ENCODE results near the gene RLIM.

RLIM gene

DNA sequence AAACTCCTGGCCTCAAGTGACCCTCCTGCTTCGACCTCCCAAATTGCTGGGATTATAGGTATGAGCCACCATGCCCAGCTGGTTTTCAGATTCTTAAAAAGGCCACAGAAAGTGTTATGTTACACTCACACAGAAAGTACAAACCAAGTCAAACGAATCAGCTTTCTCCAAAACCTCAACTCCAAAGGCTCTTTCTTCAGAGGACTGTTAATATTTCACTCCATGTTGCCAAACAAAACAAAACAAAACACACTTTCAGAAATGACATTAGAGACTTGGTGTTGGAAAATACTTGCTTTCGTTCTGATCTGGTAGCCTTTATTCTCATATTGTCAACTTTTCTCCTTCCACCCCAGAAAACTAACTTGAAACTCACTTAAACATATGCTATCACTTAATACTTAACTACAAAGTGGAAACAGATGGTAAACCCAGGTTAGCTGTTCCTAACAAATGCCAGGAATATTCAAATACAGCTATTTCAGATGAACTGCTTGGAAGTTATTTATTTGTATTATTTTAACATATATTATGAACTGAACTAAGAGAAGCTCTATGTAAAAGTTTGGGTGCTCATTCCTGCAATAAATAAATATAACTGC, 34.7 kb downstream of the RLIM start (continued):
- TF ChIP-seq, protein P1, sequence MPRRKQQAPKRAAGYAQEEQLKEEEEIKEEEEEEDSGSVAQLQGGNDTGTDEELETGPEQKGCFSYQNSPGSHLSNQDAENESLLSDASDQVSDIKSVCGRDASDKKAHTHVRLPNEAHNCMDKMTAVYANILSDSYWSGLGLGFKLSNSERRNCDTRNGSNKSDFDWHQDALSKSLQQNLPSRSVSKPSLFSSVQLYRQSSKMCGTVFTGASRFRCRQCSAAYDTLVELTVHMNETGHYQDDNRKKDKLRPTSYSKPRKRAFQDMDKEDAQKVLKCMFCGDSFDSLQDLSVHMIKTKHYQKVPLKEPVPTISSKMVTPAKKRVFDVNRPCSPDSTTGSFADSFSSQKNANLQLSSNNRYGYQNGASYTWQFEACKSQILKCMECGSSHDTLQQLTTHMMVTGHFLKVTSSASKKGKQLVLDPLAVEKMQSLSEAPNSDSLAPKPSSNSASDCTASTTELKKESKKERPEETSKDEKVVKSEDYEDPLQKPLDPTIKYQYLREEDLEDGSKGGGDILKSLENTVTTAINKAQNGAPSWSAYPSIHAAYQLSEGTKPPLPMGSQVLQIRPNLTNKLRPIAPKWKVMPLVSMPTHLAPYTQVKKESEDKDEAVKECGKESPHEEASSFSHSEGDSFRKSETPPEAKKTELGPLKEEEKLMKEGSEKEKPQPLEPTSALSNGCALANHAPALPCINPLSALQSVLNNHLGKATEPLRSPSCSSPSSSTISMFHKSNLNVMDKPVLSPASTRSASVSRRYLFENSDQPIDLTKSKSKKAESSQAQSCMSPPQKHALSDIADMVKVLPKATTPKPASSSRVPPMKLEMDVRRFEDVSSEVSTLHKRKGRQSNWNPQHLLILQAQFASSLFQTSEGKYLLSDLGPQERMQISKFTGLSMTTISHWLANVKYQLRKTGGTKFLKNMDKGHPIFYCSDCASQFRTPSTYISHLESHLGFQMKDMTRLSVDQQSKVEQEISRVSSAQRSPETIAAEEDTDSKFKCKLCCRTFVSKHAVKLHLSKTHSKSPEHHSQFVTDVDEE (CRISPR knock-in tag; IDR thresholded peaks at IDR 0.05), result no peak

DNA sequence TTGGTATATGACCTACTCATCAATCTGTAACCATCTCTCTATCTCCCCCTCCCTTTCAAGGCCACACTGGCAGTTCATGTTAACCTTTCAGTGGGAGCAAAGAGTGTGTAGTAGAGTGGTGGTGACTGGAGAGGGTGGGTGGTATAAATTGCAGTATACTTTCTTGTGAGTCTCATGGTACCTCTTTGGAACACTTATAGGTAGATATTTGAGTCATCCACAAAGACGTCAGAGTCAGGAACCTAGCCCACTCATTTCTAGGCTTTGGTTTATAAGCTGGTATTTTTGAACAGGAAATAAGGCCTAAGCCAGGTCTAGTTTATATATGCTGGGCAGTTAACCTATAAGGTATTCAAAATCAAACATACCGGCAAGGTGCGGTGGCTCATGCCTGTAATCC, 36.3 kb downstream of the RLIM start:
- ATAC-seq, result no peak
- no peak for TF ChIP-seq CSRNP3 (CRISPR knock-in tag; IDR thresholded peaks at IDR 0.05)
- TF ChIP-seq, protein P2, sequence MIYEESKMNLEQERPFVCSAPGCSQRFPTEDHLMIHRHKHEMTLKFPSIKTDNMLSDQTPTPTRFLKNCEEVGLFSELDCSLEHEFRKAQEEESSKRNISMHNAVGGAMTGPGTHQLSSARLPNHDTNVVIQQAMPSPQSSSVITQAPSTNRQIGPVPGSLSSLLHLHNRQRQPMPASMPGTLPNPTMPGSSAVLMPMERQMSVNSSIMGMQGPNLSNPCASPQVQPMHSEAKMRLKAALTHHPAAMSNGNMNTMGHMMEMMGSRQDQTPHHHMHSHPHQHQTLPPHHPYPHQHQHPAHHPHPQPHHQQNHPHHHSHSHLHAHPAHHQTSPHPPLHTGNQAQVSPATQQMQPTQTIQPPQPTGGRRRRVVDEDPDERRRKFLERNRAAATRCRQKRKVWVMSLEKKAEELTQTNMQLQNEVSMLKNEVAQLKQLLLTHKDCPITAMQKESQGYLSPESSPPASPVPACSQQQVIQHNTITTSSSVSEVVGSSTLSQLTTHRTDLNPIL (CRISPR knock-in tag; IDR thresholded peaks at IDR 0.05; ENCODE audit: low read depth), result no peak
- TF ChIP-seq, protein P3, sequence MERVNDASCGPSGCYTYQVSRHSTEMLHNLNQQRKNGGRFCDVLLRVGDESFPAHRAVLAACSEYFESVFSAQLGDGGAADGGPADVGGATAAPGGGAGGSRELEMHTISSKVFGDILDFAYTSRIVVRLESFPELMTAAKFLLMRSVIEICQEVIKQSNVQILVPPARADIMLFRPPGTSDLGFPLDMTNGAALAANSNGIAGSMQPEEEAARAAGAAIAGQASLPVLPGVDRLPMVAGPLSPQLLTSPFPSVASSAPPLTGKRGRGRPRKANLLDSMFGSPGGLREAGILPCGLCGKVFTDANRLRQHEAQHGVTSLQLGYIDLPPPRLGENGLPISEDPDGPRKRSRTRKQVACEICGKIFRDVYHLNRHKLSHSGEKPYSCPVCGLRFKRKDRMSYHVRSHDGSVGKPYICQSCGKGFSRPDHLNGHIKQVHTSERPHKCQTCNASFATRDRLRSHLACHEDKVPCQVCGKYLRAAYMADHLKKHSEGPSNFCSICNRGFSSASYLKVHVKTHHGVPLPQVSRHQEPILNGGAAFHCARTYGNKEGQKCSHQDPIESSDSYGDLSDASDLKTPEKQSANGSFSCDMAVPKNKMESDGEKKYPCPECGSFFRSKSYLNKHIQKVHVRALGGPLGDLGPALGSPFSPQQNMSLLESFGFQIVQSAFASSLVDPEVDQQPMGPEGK (CRISPR knock-in tag; IDR thresholded peaks at IDR 0.05; ENCODE audit: borderline replicate concordance), result no peak
- TF ChIP-seq BACH2 (CRISPR knock-in tag; IDR thresholded peaks at IDR 0.05; ENCODE audit: borderline replicate concordance), result no peak
- no peak for TF ChIP-seq ZFP30 (CRISPR knock-in tag; IDR thresholded peaks at IDR 0.05)
- TF ChIP-seq ZC3H10 (CRISPR knock-in tag; IDR thresholded peaks at IDR 0.05), result no peak
- TF ChIP-seq, protein P1 (CRISPR knock-in tag; IDR thresholded peaks at IDR 0.05), result no peak
- TF ChIP-seq CSDC2 (CRISPR knock-in tag; IDR thresholded peaks at IDR 0.05), result no peak
- TF ChIP-seq RARB (CRISPR knock-in tag; IDR thresholded peaks at IDR 0.05), result no peak
- no peak for TF ChIP-seq ZNF70 (CRISPR knock-in tag; IDR thresholded peaks at IDR 0.05)
- TF ChIP-seq PPARA (CRISPR knock-in tag; IDR thresholded peaks at IDR 0.05; ENCODE audit: borderline replicate concordance), result no peak

DNA sequence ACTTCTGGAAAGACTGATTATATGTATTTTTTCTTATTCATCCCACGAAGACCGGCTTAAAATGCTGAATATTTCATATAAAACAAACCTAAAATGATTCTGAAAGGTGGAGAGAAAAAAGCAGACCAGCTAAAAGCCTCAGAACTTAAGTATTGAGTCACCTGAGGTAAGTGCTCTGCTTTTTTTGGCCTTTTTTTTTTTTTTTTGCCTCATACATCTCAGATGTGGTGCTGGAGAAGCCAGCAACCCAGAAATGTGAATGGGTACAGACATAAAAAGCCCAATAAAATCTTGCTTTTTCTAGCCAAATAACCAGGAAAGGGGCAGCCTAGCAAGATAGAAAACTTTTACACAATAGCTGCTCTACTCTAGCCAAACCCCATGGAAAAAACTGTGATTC, 57.0 kb downstream of the RLIM start:
- no peak for TF ChIP-seq ZFP30 (CRISPR knock-in tag; IDR thresholded peaks at IDR 0.05)
- no peak for TF ChIP-seq ISL1 (CRISPR knock-in tag; IDR thresholded peaks at IDR 0.05)
- TF ChIP-seq ZNF8 (CRISPR knock-in tag; IDR thresholded peaks at IDR 0.05), result no peak
- no peak for TF ChIP-seq CSDC2 (CRISPR knock-in tag; IDR thresholded peaks at IDR 0.05)
- TF ChIP-seq ARNTL (CRISPR knock-in tag; IDR thresholded peaks at IDR 0.05; ENCODE audit: borderline replicate concordance, low read depth), result no peak
- no peak for TF ChIP-seq ZNF70 (CRISPR knock-in tag; IDR thresholded peaks at IDR 0.05)
- TF ChIP-seq RARB (CRISPR knock-in tag; IDR thresholded peaks at IDR 0.05), result no peak
- TF ChIP-seq, protein P3 (CRISPR knock-in tag; IDR thresholded peaks at IDR 0.05; ENCODE audit: borderline replicate concordance), result no peak
- TF ChIP-seq OSR1 (CRISPR knock-in tag; IDR thresholded peaks at IDR 0.05), result no peak
- TF ChIP-seq ZFP3 (CRISPR knock-in tag; IDR thresholded peaks at IDR 0.05), result no peak
- TF ChIP-seq TCF4 (CRISPR knock-in tag; IDR thresholded peaks at IDR 0.05; ENCODE audit: borderline replicate concordance), result no peak
- no peak for TF ChIP-seq PPARA (CRISPR knock-in tag; IDR thresholded peaks at IDR 0.05; ENCODE audit: borderline replicate concordance)
- TF ChIP-seq POU6F1 (CRISPR knock-in tag; IDR thresholded peaks at IDR 0.05; ENCODE audit: borderline replicate concordance, low read depth), result no peak
- no peak for TF ChIP-seq BACH2 (CRISPR knock-in tag; IDR thresholded peaks at IDR 0.05; ENCODE audit: borderline replicate concordance)
- no peak for TF ChIP-seq GLIS3 (CRISPR knock-in tag; IDR thresholded peaks at IDR 0.05)
- TF ChIP-seq, protein P2 (CRISPR knock-in tag; IDR thresholded peaks at IDR 0.05; ENCODE audit: low read depth), result no peak
- no peak for TF ChIP-seq SNAI2 (CRISPR knock-in tag; IDR thresholded peaks at IDR 0.05)
- no peak for TF ChIP-seq ZNF565 (CRISPR knock-in tag; conservative IDR thresholded peaks at IDR 0.05; ENCODE audit: low read depth)
- no peak for TF ChIP-seq TOX (CRISPR knock-in tag; IDR thresholded peaks at IDR 0.05; ENCODE audit: borderline replicate concordance)
- no peak for ATAC-seq

Data from SK-N-SH treated with all-trans-retinoic acid at 6 μM for 48 hours (cell line).